Ramos (cell line): ENCODE data around the gene IFT122.

Experiments
- in situ Hi-C: fragments of 300-500 bp; cut with MboI; formaldehyde crosslinking; loops from one replicate; pipeline ENCODE4 v1.14.3; 2022; ENCODE audit warnings: low sequenced_read_pairs; ENCODE audit not compliant: unreplicated experiment

IFT122 gene

GRCh38 chr3:129415378-129415777 lies 24.6 kb upstream of the IFT122 start:
- in situ Hi-C loops, result no loop called here

GRCh38 chr3:129415830-129416229 lies 24.2 kb upstream of the IFT122 start:
- in situ Hi-C loops, result no loop called here

GRCh38 chr3:129416415-129416814 lies 23.6 kb upstream of the IFT122 start:
- in situ Hi-C loops, result no loop called here

GRCh38 chr3:129417326-129417725 lies 22.7 kb upstream of the IFT122 start:
- in situ Hi-C loops, result no loop called here

- in situ Hi-C loops, result no loop called here
Measured at GRCh38 chr3:129418041-129418973, 21.7 kb upstream of the IFT122 start.

GRCh38 chr3:129419476-129419875 lies 20.5 kb upstream of the IFT122 start:
- in situ Hi-C loops, result no loop called here

- in situ Hi-C loops, result no loop called here
Measured at GRCh38 chr3:129421236-129421883, 18.7 kb upstream of the IFT122 start.

- in situ Hi-C loops, result no loop called here
Measured at GRCh38 chr3:129421988-129422745, 17.9 kb upstream of the IFT122 start.

GRCh38 chr3:129422897-129423296 lies 17.1 kb upstream of the IFT122 start:
- in situ Hi-C loops, result no loop called here

GRCh38 chr3:129424185-129424841 lies 15.7 kb upstream of the IFT122 start:
- in situ Hi-C loops, result no loop called here

- in situ Hi-C loops, result no loop called here
Measured at GRCh38 chr3:129425213-129425612, 14.8 kb upstream of the IFT122 start.

GRCh38 chr3:129425619-129426018 lies 14.4 kb upstream of the IFT122 start:
- in situ Hi-C loops, result no loop called here

- in situ Hi-C loops, result no loop called here
Measured at GRCh38 chr3:129428007-129428375, 12.0 kb upstream of the IFT122 start.

- in situ Hi-C loops, result no loop called here
Measured at GRCh38 chr3:129428376-129429079, 11.5 kb upstream of the IFT122 start, which contains the start of gene EFCAB12. TSS of gene EFCAB12 (minus strand) at chr3:129428636. CDS start at chr3:129428488, 148 bp downstream.

- in situ Hi-C loops, result no loop called here
Measured at GRCh38 chr3:129429080-129429451, 11.0 kb upstream of the IFT122 start.

- in situ Hi-C loops, result no loop called here
Measured at GRCh38 chr3:129429602-129430001, 10.4 kb upstream of the IFT122 start.

GRCh38 chr3:129432036-129432435 lies 8.0 kb upstream of the IFT122 start:
- in situ Hi-C loops, result no loop called here

GRCh38 chr3:129432671-129433070 lies 7.4 kb upstream of the IFT122 start:
- in situ Hi-C loops, result no loop called here

- in situ Hi-C loops, result no loop called here
Measured at GRCh38 chr3:129433565-129433964, 6.5 kb upstream of the IFT122 start.

- in situ Hi-C loops, result no loop called here
Measured at GRCh38 chr3:129434140-129434539, 5.9 kb upstream of the IFT122 start.
